HG03354 (cell line): Measurements from ENCODE around the gene ZSCAN2.

ENCODE experiments used
- ATAC-seq: cut with Tn5 transposase; IDR thresholded peaks from one replicate; pipeline ENCODE4 v1.9.1; 2021; ENCODE audit warnings: mild to moderate bottlenecking; ENCODE audit not compliant: unreplicated experiment, poor library complexity, severe bottlenecking

ZSCAN2 gene

DNA sequence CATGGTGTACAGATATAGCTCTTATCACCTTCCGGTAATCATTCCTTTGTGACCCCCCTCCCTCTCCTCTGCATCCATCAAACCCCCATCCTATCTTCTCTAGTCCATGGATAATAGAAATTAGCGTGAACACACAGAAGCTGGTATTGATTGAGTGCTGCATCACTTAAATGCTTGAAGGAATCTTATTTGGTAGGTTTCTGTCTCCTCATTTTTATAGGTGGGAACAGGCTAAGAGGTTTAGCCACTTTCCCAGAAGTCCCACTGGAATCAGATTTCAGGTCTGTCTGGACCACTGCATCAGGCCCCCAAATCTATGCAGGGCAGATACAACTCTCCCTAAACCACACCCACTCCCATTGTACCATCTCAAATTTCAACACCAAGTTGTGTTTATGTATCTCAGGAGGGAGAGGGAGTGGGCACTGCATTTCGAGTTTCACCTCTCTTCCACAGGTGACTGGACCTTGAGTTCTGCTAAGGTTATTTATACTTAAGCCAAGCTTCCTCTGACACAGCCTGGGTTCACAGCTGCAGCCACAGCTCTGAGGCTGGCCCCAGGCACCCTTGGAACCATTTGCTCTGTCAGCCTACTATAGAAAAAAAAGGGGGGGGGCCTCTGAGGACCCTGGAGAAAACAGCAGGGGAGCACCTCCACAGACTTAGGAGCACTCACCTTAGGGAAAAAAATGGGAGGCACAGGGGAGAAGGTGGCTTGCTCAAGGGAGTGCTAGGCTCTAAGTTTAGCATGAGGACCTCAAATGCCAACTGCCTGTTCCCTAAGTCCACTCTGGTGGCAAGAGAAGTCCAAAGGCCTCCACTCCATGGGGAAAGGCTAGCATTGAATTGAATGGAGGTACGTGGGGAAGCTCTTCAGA, 59.3 kb downstream of the ZSCAN2 start:
- ATAC-seq: no peak

DNA sequence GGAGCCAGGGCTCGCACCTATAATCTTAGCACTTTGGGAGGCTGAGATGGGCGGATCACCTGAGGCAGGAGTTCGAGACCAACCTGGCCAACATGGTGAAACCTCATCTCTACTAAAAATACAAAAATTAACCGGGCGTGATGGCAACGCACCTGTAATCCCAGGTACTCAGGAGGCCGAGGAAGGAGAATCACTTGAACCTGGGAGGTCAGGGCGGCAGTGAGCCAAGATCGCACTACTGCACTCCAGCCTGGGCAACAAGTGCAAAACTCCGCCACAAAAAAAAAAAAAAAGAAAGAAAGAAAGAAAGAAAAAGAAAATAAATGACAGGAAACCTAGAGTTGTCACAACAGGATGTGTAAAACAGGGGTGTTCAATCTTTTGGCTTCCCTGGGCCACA, 60.2 kb downstream of the ZSCAN2 start:
- no peak for ATAC-seq

DNA sequence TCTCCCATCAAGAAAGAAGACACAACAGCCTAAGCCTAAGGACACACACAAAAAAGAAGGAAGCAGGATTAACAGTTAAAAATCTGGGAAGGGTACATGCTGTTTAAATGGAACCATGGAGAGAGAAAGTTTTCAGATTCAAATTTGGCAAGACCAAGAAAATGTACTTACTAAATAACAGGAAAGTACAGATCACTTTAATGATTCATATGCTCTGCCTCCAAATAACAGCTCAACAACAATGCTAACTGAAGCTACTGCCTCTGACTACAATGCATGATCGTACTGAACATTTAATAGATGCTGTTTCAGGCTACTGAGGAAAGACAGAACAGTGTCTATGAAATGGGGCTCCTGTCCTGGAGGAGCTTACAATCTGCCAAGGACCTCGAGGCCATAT, 65.6 kb downstream of the ZSCAN2 start:
- ATAC-seq: no peak

DNA sequence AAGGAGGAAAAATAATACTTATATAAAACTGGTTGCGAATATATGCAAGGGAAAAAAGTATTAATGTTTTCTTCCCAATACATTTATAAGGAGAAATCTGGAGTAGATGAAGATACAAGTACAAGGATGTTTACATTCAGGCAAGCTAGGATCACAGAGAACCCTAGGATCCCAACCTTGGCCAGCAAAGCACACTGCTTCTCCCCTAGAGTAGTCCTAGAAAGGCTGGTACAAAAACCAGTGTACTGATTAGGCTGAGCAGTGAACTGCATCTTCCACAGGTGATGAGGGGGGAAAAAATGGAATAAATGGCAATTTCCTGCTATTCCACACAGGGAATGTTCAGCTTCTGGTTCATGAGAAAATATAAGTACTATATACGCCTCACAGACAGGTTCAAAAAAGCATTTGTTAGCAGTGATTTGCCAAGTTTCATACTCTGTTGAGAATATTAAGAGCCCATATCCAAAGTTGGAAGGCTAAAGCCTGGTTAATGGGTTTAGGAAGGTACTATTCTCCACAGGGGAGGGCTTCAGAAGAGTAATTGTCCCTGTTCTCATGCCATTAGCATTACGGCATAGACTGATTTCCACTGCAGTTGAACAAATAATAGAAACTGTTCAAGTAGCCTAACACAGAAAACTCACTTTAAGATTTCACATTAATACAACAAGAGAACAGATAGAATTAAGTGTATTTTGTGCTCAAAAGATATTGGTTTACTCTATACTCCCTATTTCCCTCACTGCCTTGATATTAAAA, 67.6 kb downstream of the ZSCAN2 start:
- no peak for ATAC-seq

DNA sequence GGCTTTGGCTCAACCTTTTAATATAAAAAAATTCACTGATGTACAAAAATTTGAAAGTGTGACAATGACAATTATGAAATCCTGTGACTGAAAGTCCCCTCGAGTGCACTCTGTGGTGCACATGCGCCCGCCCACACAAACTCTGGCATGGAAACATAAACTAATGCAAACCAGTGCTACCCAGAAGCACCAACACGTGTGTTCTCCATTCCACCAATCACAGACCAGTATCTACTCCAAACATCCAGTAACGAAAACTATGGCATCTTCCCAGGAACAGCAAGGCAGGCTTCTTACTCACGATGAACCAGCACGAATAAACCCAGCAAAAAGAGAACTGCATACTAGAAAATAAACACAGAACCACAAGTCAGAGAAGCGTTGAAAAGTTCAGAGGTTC, 68.9 kb downstream of the ZSCAN2 start:
- ATAC-seq: no peak

DNA sequence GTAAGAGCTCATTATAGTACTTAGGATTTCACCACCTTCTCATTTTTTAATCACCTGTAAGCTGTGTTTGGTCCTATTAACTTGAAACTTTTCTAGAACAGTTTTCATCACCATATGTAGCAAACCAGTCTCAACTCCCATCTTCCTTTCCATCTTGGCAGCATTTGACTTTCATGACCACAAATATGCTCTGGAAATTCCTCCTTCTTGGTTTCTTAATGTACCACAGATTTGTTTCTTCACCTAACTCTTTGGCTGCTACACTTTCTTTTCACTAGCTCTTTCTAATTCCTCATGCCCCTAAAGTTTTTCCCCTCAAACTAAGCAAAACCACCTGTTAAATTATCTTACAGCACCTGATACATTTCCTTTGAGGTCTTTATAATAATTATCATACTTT, 70.4 kb downstream of the ZSCAN2 start:
- ATAC-seq: no peak
